ENCODE measurements around the gene CACNA1F.
A peak's percentile ranks its signal among the peaks of the same experiment; 100 is the strongest.

The CACNA1F gene

DNA sequence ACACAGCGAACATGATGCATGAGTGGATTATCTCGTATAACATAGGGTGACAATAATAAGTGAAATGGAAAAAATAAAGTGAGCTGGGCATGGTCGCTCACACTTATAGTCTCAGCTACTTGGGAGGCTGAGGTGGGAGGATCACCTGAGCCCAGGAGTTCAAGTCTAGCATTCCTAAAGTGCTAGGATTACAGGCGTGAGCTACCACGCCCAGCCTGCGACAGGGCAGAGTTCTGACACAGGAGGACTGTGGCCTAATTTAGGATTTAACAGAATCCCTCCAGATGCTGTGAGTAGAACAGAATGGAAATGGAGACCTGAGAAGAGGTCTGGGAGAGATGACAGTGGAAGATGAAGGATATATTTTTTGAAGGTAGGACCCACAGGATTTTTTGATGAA, 43.5 kb downstream of the CACNA1F start:
- Histone ChIP-seq H3K27ac (ENCODE audit: low read length, poor library complexity, severe bottlenecking) (no peak overlapping the region), H3K4me2 (ENCODE audit: low read length, poor library complexity, severe bottlenecking) (no peak overlapping the region), H3K9me3 (ENCODE audit: control insufficient read depth, low read length) (no peaks in the 10 kb centered on the region), H2BK15ac (ENCODE audit: low read depth, poor library complexity, severe bottlenecking) (no peak overlapping the region), H2AFZ (ENCODE audit: low read depth, low read length) (no peak overlapping the region), H3K4me1 (ENCODE audit: control insufficient read depth, insufficient read depth, low read depth, low read length) (peaks cover 9% of the 10 kb centered on the region), H2BK12ac (ENCODE audit: low read length in 2 of 2) (no peak overlapping the region), H2AK5ac (ENCODE audit: low read length, severe bottlenecking) (no peak overlapping the region), H3K9ac (ENCODE audit: low read length) (no peak overlapping the region), H4K8ac (ENCODE audit: low read length) (no peak overlapping the region), H3K79me1 (replicated peaks; ENCODE audit: low read length, poor library complexity, severe bottlenecking) (no peaks in the 10 kb centered on the region), H3K36me3 (ENCODE audit: control insufficient read depth in 1 of 2, insufficient read depth in 2 of 2, low read depth in 1 of 2, low read length in 2 of 2) (no peaks in the 10 kb centered on the region), H3K23ac (ENCODE audit: low read length in 2 of 2) (no peak overlapping the region), H3K4me3 (ENCODE audit: insufficient read depth in 1 of 2, low read depth in 1 of 2, low read length in 2 of 2) (peak overlapping the region in 1 of 2 experiments; percentile 74), H3K27me3 (ENCODE audit: control insufficient read depth in 1 of 2, insufficient read depth in 1 of 2, low read length in 2 of 2) (no peaks in the 10 kb centered on the region), H3K18ac (ENCODE audit: low read depth in 1 of 2, low read length in 2 of 2) (no peak overlapping the region), H3K4ac (ENCODE audit: low read depth in 1 of 2, low read length in 2 of 2) (no peak overlapping the region), H4K91ac (ENCODE audit: low read length) (no peak overlapping the region), H2BK120ac (ENCODE audit: low read depth, low read length) (no peak overlapping the region), H3K14ac (ENCODE audit: low read length in 2 of 2) (no peak overlapping the region), H2BK5ac (ENCODE audit: low read depth, low read length, poor library complexity, severe bottlenecking) (no peak overlapping the region)
- 96% methylated on average over 6 of the region's 6 CpGs for WGBS
- no peak for DNase-seq

DNA sequence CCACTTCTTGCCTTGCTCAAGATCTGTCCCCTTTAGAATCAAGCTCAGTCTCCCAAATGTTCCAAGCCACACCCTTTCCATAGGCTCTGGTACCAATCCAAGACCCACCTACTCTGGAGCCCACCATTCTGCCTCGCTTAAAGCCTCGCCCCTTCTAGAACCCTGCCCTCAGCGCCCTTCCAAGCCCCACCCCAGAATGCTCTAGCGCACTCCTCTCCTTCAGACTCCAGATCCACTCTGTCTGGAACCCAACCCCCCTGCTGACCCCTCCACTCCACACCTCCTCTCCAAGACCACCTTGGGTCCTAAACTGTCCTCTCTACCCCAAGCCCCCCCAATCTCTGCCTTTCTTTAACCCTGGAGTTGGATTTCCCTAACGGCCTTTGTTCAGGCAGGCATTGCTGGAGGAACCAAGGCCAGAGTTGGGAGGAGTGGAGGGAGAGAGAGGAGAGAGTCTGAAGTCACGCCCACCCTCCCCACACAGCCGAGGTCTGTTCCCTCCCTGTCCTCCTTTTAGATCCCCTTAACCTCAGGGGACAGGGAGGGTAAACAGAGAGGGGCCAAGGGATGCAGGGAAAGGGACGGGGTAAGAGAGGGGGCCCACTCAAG, 44.6 kb downstream of the CACNA1F start:
- H2BK12ac ChIP-seq (ENCODE audit: low read length in 2 of 2) = no peak overlapping the region

DNA sequence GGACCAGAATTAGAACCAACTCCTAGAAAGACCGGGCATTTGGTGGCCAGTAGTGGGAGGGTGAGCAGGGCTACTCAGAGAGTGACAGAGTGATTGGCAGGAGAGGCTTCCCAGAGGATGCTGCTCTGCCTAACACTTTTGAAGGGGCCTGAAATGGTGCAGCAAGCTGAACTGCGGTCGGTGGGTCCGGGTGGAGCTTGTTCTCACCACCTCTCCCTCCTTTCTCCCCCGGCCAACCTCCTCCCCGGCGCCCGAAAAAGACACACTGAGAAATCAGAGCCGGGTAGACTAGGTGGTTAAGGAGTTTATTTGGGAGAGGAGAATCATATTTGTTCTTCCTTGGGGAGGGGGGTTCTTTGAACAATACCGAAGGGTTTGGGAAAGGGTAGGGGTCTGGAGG, 45.6 kb downstream of the CACNA1F start:
- Histone ChIP-seq H3K18ac (ENCODE audit: low read depth in 1 of 2, low read length in 2 of 2) (no peak overlapping the region), H2BK15ac (ENCODE audit: low read depth, poor library complexity, severe bottlenecking) (no peak overlapping the region), H3K14ac (ENCODE audit: low read length in 2 of 2) (no peak overlapping the region), H3K4me2 (ENCODE audit: low read length, poor library complexity, severe bottlenecking) (no peak overlapping the region), H2BK5ac (ENCODE audit: low read depth, low read length, poor library complexity, severe bottlenecking) (no peak overlapping the region), H3K36me3 (ENCODE audit: control insufficient read depth in 1 of 2, insufficient read depth in 2 of 2, low read depth in 1 of 2, low read length in 2 of 2) (peaks cover 3 to 11% of the 10 kb centered on the region in 2 experiments), H2BK12ac (ENCODE audit: low read length in 2 of 2) (no peak overlapping the region), H3K9me3 (ENCODE audit: control insufficient read depth, low read length) (no peaks in the 10 kb centered on the region), H3K23ac (ENCODE audit: low read length in 2 of 2) (no peak overlapping the region), H2AK5ac (ENCODE audit: low read length, severe bottlenecking) (no peak overlapping the region), H2AFZ (ENCODE audit: low read depth, low read length) (no peak overlapping the region), H3K27me3 (ENCODE audit: control insufficient read depth in 1 of 2, insufficient read depth in 1 of 2, low read length in 2 of 2) (no peaks in the 10 kb centered on the region), H3K9ac (ENCODE audit: low read length) (no peak overlapping the region), H3K79me1 (replicated peaks; ENCODE audit: low read length, poor library complexity, severe bottlenecking) (peaks cover 6% of the 10 kb centered on the region), H3K4me1 (ENCODE audit: control insufficient read depth, insufficient read depth, low read depth, low read length) (peaks cover 14% of the 10 kb centered on the region), H3K4ac (ENCODE audit: low read depth in 1 of 2, low read length in 2 of 2) (no peak overlapping the region), H4K8ac (ENCODE audit: low read length) (no peak overlapping the region), H3K4me3 (ENCODE audit: insufficient read depth in 1 of 2, low read depth in 1 of 2, low read length in 2 of 2) (no peak overlapping the region), H2BK120ac (ENCODE audit: low read depth, low read length) (no peak overlapping the region), H4K91ac (ENCODE audit: low read length) (no peak overlapping the region), H3K27ac (ENCODE audit: low read length, poor library complexity, severe bottlenecking) (no peak overlapping the region)
- 55% methylated on average over 2 of the region's 10 CpGs for whole genome bisulfite sequencing
- DNase-seq = no peak

More for the DNA sequence above, 44.6 kb downstream of the CACNA1F start:
- H4K8ac ChIP-seq (ENCODE audit: low read length) = no peak overlapping the region
- WGBS = 100% methylated on average over 4 of the region's 8 CpGs
- H3K27ac ChIP-seq (ENCODE audit: low read length, poor library complexity, severe bottlenecking) = no peak overlapping the region
- no peak overlapping the region for H2BK15ac ChIP-seq (ENCODE audit: low read depth, poor library complexity, severe bottlenecking)
- no peak overlapping the region for H3K18ac ChIP-seq (ENCODE audit: low read depth in 1 of 2, low read length in 2 of 2)
- H3K79me1 ChIP-seq (replicated peaks; ENCODE audit: low read length, poor library complexity, severe bottlenecking) = peaks cover 3% of the 10 kb centered on the region
- no peak overlapping the region for H2BK120ac ChIP-seq (ENCODE audit: low read depth, low read length)
- no peak overlapping the region for H3K14ac ChIP-seq (ENCODE audit: low read length in 2 of 2)
- H2AK5ac ChIP-seq (ENCODE audit: low read length, severe bottlenecking) = no peak overlapping the region
- no peaks in the 10 kb centered on the region for H3K9me3 ChIP-seq (ENCODE audit: control insufficient read depth, low read length)
- no peaks in the 10 kb centered on the region for H3K27me3 ChIP-seq (ENCODE audit: control insufficient read depth in 1 of 2, insufficient read depth in 1 of 2, low read length in 2 of 2)
- no peak for DNase-seq
- H3K36me3 ChIP-seq (ENCODE audit: control insufficient read depth in 1 of 2, insufficient read depth in 2 of 2, low read depth in 1 of 2, low read length in 2 of 2) = peaks cover 0 to 3% of the 10 kb centered on the region in 2 experiments
- no peak overlapping the region for H2AFZ ChIP-seq (ENCODE audit: low read depth, low read length)
- H3K4me1 ChIP-seq (ENCODE audit: control insufficient read depth, insufficient read depth, low read depth, low read length) = peaks cover 14% of the 10 kb centered on the region
- H3K4me2 ChIP-seq (ENCODE audit: low read length, poor library complexity, severe bottlenecking) = no peak overlapping the region
- H3K9ac ChIP-seq (ENCODE audit: low read length) = no peak overlapping the region
- no peak overlapping the region for H2BK5ac ChIP-seq (ENCODE audit: low read depth, low read length, poor library complexity, severe bottlenecking)
- peak overlapping the region in 1 of 2 experiments; percentile 15 for H3K4ac ChIP-seq (ENCODE audit: low read depth in 1 of 2, low read length in 2 of 2)
- H3K4me3 ChIP-seq (ENCODE audit: insufficient read depth in 1 of 2, low read depth in 1 of 2, low read length in 2 of 2) = no peak overlapping the region
- no peak overlapping the region for H3K23ac ChIP-seq (ENCODE audit: low read length in 2 of 2)
- no peak overlapping the region for H4K91ac ChIP-seq (ENCODE audit: low read length)

DNA sequence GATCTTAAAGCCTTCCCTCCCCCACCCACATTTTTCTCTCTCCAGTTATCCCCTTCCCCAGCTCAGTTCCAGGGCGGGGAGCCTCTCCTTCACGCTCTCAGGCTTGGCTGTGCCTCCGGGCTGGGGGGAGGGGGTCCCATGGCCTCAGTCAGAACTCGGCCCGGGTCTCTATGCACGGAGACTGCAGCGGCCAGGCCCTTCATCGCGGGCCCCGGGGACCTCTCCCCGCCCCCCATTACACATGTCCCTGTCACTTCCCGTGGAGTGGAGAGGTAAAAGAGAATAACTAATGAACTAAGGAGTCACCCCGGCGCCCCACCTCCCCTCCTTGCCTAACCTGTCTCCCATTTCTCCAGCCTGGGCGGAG, 46.1 kb downstream of the CACNA1F start:
- WGBS = 40% methylated on average over 5 of the region's 15 CpGs
- no peak overlapping the region for H2AK5ac ChIP-seq (ENCODE audit: low read length, severe bottlenecking)
- no peaks in the 10 kb centered on the region for H3K9me3 ChIP-seq (ENCODE audit: control insufficient read depth, low read length)
- H3K23ac ChIP-seq (ENCODE audit: low read length in 2 of 2) = no peak overlapping the region
- H2BK12ac ChIP-seq (ENCODE audit: low read length in 2 of 2) = no peak overlapping the region
- H3K4ac ChIP-seq (ENCODE audit: low read depth in 1 of 2, low read length in 2 of 2) = no peak overlapping the region
- H3K18ac ChIP-seq (ENCODE audit: low read depth in 1 of 2, low read length in 2 of 2) = no peak overlapping the region
- H3K14ac ChIP-seq (ENCODE audit: low read length in 2 of 2) = no peak overlapping the region
- H2BK120ac ChIP-seq (ENCODE audit: low read depth, low read length) = no peak overlapping the region
- H3K9ac ChIP-seq (ENCODE audit: low read length) = no peak overlapping the region
- DNase-seq = no peak
- H2AFZ ChIP-seq (ENCODE audit: low read depth, low read length) = no peak overlapping the region
- H3K4me2 ChIP-seq (ENCODE audit: low read length, poor library complexity, severe bottlenecking) = no peak overlapping the region
- peaks cover 3 to 15% of the 10 kb centered on the region in 2 experiments for H3K36me3 ChIP-seq (ENCODE audit: control insufficient read depth in 1 of 2, insufficient read depth in 2 of 2, low read depth in 1 of 2, low read length in 2 of 2)
- no peak overlapping the region for H3K27ac ChIP-seq (ENCODE audit: low read length, poor library complexity, severe bottlenecking)
- no peak overlapping the region for H2BK5ac ChIP-seq (ENCODE audit: low read depth, low read length, poor library complexity, severe bottlenecking)
- peaks cover 14% of the 10 kb centered on the region for H3K4me1 ChIP-seq (ENCODE audit: control insufficient read depth, insufficient read depth, low read depth, low read length)
- H4K91ac ChIP-seq (ENCODE audit: low read length) = no peak overlapping the region
- H3K79me1 ChIP-seq (replicated peaks; ENCODE audit: low read length, poor library complexity, severe bottlenecking) = peaks cover 8% of the 10 kb centered on the region
- H4K8ac ChIP-seq (ENCODE audit: low read length) = peak overlapping the region; percentile 72
- no peak overlapping the region for H3K4me3 ChIP-seq (ENCODE audit: insufficient read depth in 1 of 2, low read depth in 1 of 2, low read length in 2 of 2)
- H3K27me3 ChIP-seq (ENCODE audit: control insufficient read depth in 1 of 2, insufficient read depth in 1 of 2, low read length in 2 of 2) = no peaks in the 10 kb centered on the region
- no peak overlapping the region for H2BK15ac ChIP-seq (ENCODE audit: low read depth, poor library complexity, severe bottlenecking)
